NCI-H1105 treated with DMSO at 0.1 percent for 48 hours (cell line): ENCODE measurements around the gene DCLRE1C.
"Not testable (repeated sequence)": the region's sequence is repeated elsewhere in the genome, so short reads cannot be mapped to it uniquely, and the experiment has no call there.

Experiments used
- DNase-seq: peaks from one replicate; lab custom pipeline; 2025; lab: John Stamatoyannopoulos, UW

DCLRE1C gene

DNA sequence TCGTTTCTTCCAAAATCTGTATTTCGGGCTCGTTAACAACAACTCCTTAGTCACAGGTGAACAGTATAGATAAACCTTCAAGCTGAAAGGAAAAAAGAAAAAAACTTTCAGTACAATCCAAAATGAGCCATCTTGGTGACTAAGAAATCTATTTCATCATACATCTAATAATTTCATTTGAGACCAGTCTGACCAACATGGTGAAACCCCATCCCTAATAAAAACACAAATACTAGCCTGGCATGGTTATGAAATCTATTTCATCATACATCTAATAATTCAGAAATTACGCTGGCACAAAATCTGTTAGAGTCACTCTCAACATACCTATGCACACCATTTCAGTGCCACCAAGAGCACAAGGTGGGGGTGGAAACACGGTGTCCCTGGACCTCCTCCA, 8.8 kb downstream of the DCLRE1C start:
- DNase-seq = no peak

- DNase-seq = not testable (repeated sequence)
Measured at GRCh38 chr10:14942950-14943338, 11.0 kb downstream of the DCLRE1C start.

GRCh38 chr10:14942147-14942949, 11.5 kb downstream of the DCLRE1C start:
- not testable (repeated sequence) for DNase-seq

DNA sequence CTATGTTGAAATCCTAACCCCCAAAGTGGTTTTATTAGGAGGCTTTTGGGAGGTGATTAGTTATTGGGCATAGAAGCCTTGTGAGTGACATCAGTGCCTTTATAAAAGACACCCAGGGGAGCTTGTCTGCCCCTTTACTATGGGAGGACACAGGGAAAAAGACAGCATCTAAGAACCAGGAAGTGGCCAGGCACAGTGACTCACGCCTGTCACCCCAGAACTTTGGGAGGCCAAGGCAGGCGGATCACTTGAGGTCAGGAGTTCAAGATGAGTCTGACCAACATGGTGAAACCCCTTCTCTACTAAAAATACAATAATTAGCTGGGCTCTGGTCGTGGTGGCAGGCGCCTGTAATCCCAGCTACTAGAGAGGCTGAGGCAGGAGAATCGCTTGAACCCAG, 14.9 kb downstream of the DCLRE1C start:
- DNase-seq = not testable (repeated sequence)

DNA sequence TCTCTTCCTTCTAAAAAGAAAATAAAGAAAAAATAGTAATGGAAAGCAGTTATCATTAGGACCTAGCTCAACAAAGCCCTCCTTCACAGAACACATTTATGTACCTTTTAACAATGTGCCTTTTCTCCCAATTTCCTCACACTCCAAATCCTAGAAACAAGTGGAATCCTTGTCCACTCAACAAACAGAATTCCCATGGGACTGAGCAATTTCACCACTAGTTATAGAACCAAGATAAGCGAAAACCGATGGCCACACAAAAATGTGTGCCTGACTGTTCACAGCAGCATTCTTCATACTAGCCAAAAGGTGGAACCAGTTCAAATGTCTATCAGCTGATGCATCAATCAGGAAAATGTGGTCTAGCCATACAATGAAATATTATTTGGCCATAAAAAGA, 17.3 kb downstream of the DCLRE1C start:
- no peak for DNase-seq

DNA sequence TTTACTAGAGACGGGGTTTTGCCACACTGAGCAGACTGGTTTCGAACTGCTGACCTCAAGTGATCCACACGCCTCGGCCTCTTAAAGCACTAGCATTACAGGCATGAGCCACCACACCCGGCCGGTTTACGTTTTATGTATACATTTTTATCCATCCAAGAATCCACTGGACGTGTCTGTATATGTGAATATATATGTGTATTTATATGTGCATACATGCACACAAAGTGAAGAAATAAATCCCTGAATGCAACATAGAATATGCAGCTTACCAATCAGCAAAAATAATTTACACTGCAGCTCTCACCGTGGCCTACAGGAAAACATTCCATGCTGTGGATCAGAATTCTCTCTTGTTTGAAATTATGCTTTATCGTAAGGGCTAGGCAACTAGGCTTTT, 23.3 kb downstream of the DCLRE1C start:
- DNase-seq = no peak

- no peak for DNase-seq
Measured at GRCh38 chr10:14926722-14927416, 27.0 kb downstream of the DCLRE1C start.

DNA sequence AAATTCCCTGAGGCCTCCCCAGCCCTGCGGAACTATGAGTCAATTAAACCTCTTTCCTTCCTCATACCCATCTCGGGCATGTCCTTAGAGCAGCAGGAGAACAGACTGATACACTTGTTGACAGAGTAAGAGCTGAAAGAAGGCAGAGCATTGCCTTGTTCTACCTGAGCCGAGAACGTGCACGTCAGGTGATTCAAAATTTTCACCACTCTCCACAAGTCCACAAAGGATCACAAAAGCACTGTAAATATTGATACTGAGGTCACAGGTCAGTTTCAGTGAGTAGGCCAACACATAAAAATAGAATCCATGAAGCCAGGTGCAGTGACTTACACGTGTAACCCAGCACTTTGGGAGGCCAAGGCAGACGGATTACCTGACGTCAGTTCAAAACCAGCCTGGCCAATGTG, 27.8 kb downstream of the DCLRE1C start:
- DNase-seq = no peak

DNA sequence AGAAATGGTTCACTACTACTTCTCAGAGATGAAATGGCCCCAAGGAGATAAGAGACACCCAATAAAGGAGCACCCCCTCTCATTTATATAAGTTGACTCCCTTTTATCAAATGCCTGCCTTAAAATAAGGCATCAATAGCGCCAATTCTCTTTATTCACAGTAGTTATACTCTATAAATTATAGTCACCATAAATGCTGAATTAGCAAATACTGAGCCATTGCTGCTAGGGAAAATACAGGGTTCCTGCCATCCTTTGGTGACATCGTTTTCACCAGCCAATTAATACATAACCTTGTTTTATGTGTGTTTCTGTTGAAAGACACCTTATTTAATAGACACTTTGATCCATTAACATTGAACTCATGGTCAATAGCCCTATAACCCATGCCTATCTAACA, 28.6 kb downstream of the DCLRE1C start:
- DNase-seq = no peak

GRCh38 chr10:14924013-14924412, 29.9 kb downstream of the DCLRE1C start:
- no peak for DNase-seq

DNA sequence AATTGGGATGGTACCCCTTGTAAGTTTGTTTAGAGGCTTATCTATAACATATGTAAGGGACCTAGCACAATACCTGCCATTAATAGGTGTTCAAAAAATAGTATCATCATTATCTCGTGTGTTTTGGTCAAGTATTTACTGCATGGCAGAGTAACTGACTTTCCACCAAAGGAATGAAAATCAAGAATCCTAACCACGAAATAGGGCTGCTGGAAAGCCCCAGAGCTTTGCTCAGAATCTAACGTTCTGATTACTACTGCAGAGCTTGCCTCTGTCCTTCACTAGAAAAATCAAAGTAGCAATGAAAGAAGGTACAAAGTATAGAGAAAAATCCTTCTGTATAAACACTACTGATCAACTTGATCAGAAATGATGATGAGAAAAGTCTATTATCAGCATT, 34.9 kb downstream of the DCLRE1C start:
- no peak for DNase-seq

- DNase-seq = no peak
Measured at GRCh38 chr10:14917827-14918226, 36.1 kb downstream of the DCLRE1C start.

- no peak for DNase-seq
Measured at GRCh38 chr10:14916600-14916999, 37.3 kb downstream of the DCLRE1C start.

- DNase-seq = no peak
Measured at GRCh38 chr10:14911801-14912200, 42.1 kb downstream of the DCLRE1C start.

DNA sequence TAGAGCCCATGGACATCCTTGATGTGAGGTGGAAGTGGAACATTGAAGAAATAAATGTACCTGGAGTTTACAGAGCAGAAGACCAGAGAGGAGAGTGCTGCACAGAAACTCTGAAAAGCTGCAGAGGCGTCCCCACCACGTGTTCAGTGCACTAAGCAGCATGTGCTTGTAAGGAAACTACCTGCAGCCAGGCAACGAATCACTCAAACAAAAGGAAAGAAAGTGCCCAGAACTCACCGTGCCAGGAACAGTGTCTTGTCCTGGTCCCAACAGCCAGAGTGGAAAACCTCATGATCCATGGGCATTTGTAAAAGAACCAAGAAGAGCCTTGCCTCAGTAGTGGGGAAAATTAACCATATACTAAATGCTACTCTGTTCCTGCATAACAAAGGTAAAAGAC, 42.9 kb downstream of the DCLRE1C start:
- DNase-seq = no peak

GRCh38 chr10:14909101-14909500, 44.8 kb downstream of the DCLRE1C start:
- DNase-seq = no peak

DNA sequence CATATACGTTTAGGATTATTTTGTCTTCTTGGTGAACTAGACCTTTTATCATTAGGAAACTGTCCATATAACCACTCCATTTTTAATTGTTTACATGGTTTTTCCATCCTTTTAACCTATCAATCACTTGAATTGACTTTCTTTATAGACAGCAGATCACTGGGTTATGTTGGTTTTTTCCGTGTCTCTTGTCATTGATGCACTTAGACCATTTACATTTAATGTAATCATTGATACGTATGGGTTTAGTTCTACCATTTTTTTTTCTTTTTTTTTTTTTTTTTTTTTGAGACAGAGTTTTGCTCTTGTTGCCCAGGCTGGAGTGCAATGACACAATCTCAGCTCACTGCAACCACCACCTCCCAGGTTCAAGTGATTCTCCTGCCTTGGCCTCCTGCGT, 46.3 kb downstream of the DCLRE1C start:
- DNase-seq = not testable (repeated sequence)

GRCh38 chr10:14906765-14907164, 47.1 kb downstream of the DCLRE1C start:
- DNase-seq = no peak

DNA sequence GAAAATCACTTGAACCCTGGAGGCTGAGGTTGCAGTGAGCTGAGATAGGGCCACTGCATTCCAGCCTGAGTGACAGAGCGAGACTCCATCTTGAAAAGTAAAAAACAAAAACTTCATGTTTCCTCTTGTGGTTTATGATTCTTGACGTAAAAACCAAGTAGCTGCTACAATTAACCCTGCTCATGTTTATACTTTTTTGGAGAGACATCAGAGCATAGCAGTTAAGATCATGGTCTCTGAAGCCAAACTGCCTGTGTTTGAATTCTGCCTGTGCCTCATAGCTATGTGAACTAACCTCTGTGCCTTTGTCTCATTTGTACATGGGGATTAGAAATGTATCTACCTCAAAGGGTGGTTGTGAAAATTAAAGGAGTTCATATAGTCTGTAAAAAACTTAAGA, 48.0 kb downstream of the DCLRE1C start:
- DNase-seq = no peak

- no peak for DNase-seq
Measured at GRCh38 chr10:14904864-14905263, 49.0 kb downstream of the DCLRE1C start.

DNA sequence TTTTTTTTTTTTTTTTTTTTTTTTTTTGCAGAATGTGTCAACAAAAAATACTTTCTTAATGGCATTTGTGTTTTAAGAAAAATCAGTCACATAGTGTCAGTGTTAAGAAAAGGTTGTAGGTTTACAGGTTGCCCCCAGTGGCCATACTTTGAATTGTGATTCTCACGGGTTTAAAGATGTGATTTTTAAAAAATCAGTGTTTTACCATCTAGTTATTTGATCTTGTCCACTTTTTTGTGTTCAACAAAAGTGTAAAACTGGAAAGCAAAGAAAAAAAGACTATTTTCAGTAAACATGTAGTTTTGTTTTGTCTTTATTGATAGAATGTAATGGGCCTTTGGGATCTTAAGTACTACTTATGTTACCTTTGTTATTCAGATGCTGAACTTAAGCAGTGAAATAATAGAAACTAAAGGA, 49.6 kb downstream of the DCLRE1C start:
- peak; percentile 1 for DNase-seq

DNA sequence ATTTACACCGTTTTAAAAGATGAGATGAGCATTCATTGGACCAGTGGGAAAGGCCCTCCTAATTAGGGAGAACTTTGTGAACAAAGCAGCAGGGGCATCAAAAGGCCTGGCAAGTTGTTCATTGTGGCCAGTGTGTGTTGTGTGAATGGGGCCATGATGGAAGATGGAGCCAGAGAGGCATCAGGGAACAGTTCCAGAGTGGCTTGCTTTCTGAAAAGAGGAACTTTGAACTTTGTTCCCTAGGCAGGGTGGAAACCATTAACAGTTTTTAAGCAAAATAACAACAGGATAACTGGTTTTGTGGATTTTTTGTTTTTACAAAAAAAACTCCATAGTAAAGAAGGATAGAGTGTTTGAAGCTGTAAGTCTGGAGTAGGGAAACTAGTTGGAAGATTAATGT, 62.7 kb downstream of the DCLRE1C start:
- DNase-seq = no peak

GRCh38 chr10:14889318-14889717, 64.6 kb downstream of the DCLRE1C start:
- no peak for DNase-seq

DNA sequence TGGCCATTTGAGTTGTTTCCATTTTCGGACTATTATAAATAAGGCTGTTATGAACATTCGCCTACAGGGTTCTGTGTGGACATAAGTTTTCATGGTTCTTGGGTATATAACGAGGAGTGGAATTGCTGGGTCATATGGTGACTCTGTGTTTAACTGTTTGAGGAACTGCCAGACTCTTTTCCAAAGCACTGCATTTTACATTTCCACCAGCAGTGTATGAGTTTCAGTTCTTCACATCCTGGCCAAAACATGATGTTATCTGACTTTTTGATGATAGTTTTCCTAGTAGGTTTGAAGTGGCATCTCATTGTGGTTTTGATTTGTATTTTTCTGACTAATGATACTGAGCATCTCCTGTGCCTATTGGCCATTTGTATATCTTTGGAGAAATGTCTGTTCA, 69.8 kb downstream of the DCLRE1C start:
- no peak for DNase-seq
